Activated CD4-positive, alpha-beta T cell treated with anti-CD3 and anti-CD28 coated beads, Interleukin-2, amount 10 ng/mL, durations not matched to agents 24 days and 14 days (primary cell): ENCODE data around the gene COQ8B. TPM values are rescaled to one million over a fixed set of nuclear protein-coding genes. Genes with fewer than 3 reads are reported as not detected.
A peak's percentile ranks its signal among the peaks of the same experiment; 100 is the strongest.

ENCODE experiments used
- DNase-seq: peaks from one replicate; pipeline ENCODE4 v3.0.0; 2022
- H3K27ac Mint-ChIP-seq: one replicate; pipeline ENCODE4 v1.8.0; 2022; ENCODE audit warnings: mild to moderate bottlenecking, mixed read lengths
- H3K27me3 Mint-ChIP-seq: one replicate; pipeline ENCODE4 v1.8.0; 2022; ENCODE audit warnings: mixed read lengths
- H3K36me3 Mint-ChIP-seq: one replicate; pipeline ENCODE4 v1.8.0; 2022; ENCODE audit warnings: low read depth, mild to moderate bottlenecking, mixed read lengths
- H3K4me1 Mint-ChIP-seq: one replicate; pipeline ENCODE4 v1.8.0; 2021; ENCODE audit warnings: mixed read lengths
- H3K4me3 Mint-ChIP-seq: one replicate; pipeline ENCODE4 v1.8.0; 2022; ENCODE audit warnings: mild to moderate bottlenecking, moderate library complexity, mixed read lengths
- H3K9me3 Mint-ChIP-seq: one replicate; pipeline ENCODE4 v1.8.0; 2021; ENCODE audit warnings: mixed read lengths
- intact Hi-C: fragments of 100-400 bp; cut with micrococcal nuclease; formaldehyde crosslinking; loops from one replicate; pipeline ENCODE4 v1.15.1; 2023
- total RNA-seq: library from RNA; stranded (reverse); gene quantifications from 2 replicates; pipeline ENCODE4 v1.2.3, GENCODE V29; 2022

COQ8B gene
- total RNA-seq, 1 donor from 2014 or later = 33.4 TPM

GRCh38 chr19:40750874-40751537 lies 34.3 kb upstream of the COQ8B start, which contains the start of gene SNRPA:
Gene SNRPA, plus strand, starts transcription at chr19:40751203. Its CDS starts 206 bp downstream, at chr19:40751409.
- peak; percentile 99 for DNase-seq
- Mint-ChIP-seq H3K36me3 (peaks cover 39% of the 10 kb centered on the region), H3K4me3 (peak within 1 kb of the TSS; percentile 92), H3K27ac (peak within 1 kb of the TSS; percentile 100), H3K27me3 (no peaks in the 10 kb centered on the region), H3K9me3 (no peaks in the 10 kb centered on the region), H3K4me1 (peaks cover 42% of the 10 kb centered on the region)
- intact Hi-C loops = loop anchor here (1.0 to 10.0 kb wide), 9 partner anchors 26 to 512 kb away; partner anchors contain the start of genes COQ8B, EGLN2 and SERTAD3

DNA sequence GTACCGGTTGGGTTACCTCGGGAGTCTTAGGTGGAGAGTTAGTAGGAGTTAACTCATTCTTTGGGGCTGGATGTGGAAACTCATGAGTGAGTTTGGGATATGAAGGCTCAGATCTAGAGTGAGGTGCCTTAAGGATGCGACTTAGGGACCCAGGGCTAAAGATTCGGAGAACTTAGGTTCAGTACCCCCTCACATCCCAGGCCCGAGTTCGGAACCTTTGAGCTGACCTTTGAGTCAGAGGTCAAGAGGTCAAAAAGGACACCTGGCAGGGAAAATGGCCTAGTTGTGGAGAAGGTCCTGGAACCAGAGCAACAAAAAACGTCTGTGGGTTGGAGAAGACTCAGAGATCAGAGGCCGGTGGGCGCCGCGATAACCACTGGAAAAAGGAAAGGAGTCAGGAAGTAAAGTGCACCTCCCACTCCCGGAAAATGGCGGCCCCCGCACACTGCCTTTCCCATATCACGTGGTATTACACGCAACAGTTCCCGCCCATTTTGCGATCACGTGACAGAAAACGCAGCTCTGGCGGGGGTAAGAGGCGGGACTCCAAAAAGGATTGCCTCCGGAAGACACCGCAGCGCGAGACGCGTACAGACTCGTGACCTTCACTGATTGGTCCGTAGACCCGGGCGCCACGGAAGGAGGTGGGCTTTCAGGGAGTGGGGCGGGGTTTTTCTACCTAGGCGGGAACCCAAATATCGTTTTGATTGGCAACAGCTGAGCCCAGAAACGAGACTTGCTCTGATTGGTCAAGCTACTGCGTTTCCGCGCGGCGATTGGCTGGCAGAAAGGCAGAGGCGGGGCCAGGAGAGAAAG lies 33.6 kb upstream of the COQ8B start, which contains the start of gene ACTMAP:
Gene ACTMAP (minus strand): TSS at position 420 of the 816 bp plus-strand sequence. CDS start 674 bp downstream, outside the sequence.
- Mint-ChIP-seq H3K27me3 (no peaks in the 10 kb centered on the region), H3K4me1 (peaks cover 37% of the 10 kb centered on the region), H3K9me3 (no peaks in the 10 kb centered on the region), H3K27ac (peak within 1 kb of the TSS; percentile 100), H3K36me3 (peaks cover 34% of the 10 kb centered on the region), H3K4me3 (peak within 1 kb of the TSS; percentile 92)
- intact Hi-C loops = loop anchor here (1.0 to 10.0 kb wide), 7 partner anchors 34 to 513 kb away; partner anchors contain the start of genes COQ8B, EGLN2 and SERTAD3
- peak; percentile 100 for DNase-seq

DNA sequence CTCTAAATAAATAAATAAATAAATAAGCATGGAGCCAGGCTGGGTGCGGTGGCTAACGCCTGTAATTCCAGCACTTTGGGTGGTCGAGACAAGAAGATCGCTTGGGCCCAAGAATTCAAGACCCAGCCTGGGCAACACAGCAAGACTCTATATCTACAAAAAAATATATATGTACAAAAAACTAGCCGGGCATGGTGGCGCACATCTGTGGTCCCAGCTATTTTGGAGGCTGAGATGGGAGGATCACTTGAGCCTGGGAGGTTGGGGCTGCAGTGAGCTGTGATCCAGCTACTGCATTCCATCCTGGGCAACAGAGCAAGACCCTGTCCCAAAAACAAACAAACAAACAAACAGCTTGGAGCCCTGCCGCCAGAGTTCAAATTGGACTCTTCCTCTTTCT lies 30.9 kb upstream of the COQ8B start:
- Mint-ChIP-seq H3K4me1 (peaks cover 24% of the 10 kb centered on the region), H3K36me3 (peaks cover 19% of the 10 kb centered on the region), H3K27me3 (no peaks in the 10 kb centered on the region), H3K4me3 (no peak overlapping the region), H3K9me3 (no peaks in the 10 kb centered on the region), H3K27ac (no peak overlapping the region)
- intact Hi-C loops = no loop called here
- DNase-seq = no peak

DNA sequence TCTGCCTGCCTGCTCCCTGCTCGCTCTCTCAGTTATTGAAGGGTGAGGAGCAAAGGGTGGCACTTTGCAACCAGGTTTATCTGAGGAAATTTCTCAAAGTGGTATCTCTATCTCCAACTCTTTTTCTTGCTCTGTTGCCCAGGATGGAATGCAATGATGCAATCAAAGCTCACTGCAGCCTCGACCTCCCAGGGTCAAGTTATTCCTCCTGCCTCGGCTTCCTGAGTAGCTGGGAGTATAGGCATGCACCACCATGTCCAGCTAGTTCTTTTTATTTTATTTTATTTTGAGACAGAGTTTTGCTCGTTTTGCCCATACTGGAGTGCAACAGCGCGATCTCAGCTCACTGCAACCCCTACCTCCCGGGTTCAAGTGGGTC lies 28.7 kb upstream of the COQ8B start:
- peaks cover 19% of the 10 kb centered on the region for H3K4me1 Mint-ChIP-seq
- H3K27ac Mint-ChIP-seq = no peak overlapping the region
- no peaks in the 10 kb centered on the region for H3K9me3 Mint-ChIP-seq
- intact Hi-C loops = no loop called here
- H3K27me3 Mint-ChIP-seq = no peaks in the 10 kb centered on the region
- no peak overlapping the region for H3K4me3 Mint-ChIP-seq
- no peak for DNase-seq
- H3K36me3 Mint-ChIP-seq = peaks cover 1% of the 10 kb centered on the region

DNA sequence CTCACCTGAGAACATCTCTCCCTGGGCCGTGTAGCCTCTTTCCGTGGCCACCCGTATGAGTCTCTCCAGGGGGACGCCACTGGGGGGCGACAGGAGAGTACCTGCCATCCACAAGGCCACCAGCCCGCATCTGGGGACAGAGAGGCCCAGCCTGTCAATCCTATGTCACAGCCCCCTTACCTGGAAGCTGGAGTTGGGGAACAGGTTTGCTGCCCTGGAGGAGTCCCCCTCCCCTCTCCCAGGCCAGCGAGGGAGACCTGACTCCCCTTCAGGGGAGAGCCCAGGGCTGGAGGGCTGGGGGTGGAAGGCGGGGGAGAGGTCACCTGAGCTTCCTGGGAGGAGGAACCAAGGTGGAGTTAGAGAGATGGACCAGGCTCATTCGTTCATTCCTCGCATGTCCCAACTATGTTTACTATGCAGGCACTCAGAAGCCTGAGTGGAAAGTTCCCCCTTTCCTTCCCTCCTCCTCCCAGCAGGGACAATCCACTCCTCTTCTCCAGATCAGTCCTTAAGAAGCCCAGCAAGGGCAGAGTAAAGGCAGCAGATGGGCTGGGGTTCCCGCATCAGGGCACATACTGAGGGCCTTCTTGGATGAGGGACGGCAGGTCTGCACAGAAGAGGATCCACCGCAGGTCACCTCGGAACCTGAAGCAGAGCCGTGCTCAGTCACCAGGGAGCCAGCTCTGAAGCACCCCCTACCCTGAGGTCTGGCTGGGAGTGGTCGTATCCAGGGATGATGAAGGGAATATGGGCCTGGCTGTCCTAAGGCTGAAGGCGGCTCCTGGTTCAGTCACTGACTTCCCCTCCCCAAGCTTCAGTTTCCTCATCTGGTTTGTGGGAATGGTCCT lies 28.1 kb upstream of the COQ8B start:
- Mint-ChIP-seq H3K4me1 (peaks cover 13% of the 10 kb centered on the region), H3K27ac (no peak overlapping the region), H3K4me3 (no peak overlapping the region), H3K9me3 (no peaks in the 10 kb centered on the region), H3K36me3 (no peaks in the 10 kb centered on the region), H3K27me3 (no peaks in the 10 kb centered on the region)
- intact Hi-C loops = no loop called here
- peak; percentile 65 for DNase-seq

- intact Hi-C loops = no loop called here
- DNase-seq = no peak
- H3K4me1 Mint-ChIP-seq = peaks cover 5% of the 10 kb centered on the region
- peaks cover 2% of the 10 kb centered on the region for H3K36me3 Mint-ChIP-seq
- H3K27ac Mint-ChIP-seq = no peak overlapping the region
- no peaks in the 10 kb centered on the region for H3K9me3 Mint-ChIP-seq
- H3K27me3 Mint-ChIP-seq = no peaks in the 10 kb centered on the region
- no peak overlapping the region for H3K4me3 Mint-ChIP-seq
Observed at GRCh38 chr19:40743926-40744325, 27.2 kb upstream of the COQ8B start.

DNA sequence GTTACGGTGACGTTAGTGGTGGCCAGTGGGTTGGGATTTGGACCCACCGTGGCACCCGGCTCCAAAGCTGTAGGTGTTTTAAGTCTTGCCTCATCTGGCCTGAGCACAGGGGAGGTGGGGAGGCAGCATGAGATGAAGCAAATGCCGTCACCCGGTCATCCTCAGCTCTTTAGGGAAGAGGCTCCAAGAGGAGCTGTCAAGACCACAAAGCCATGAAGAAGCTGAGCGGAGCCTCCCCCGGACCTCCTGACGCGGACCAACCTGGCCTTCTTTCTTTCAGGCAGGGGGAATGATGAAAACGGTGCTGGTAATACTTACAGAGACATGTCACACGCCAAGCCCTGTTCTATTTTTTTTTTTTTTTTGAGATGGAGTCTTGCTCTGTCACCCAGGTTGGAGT lies 26.2 kb upstream of the COQ8B start:
- no peak overlapping the region for H3K27ac Mint-ChIP-seq
- H3K4me1 Mint-ChIP-seq = no peaks in the 10 kb centered on the region
- DNase-seq = no peak
- intact Hi-C loops = no loop called here
- no peaks in the 10 kb centered on the region for H3K27me3 Mint-ChIP-seq
- no peaks in the 10 kb centered on the region for H3K9me3 Mint-ChIP-seq
- no peak overlapping the region for H3K4me3 Mint-ChIP-seq
- H3K36me3 Mint-ChIP-seq = peaks cover 4% of the 10 kb centered on the region

DNA sequence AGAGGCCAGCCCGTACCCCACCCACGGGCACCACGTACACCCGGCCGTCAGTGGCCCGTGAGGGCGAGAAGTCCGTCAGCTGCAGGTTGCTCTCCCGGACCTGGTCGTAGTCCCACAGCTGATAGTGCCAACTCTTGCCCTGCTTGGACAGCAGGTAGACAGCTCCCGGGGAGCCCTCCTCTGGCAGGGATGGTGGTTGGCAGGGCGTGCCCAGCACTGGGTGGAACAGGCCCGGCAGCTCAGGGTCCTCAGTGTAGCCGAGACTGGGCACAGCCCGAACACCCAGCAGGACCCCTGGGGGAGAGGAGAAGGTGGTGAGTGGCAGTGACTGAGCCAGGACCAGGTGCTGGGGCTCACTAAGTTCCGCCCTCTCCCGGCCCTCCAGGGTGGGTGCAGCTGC lies 25.8 kb upstream of the COQ8B start:
- H3K36me3 Mint-ChIP-seq = peaks cover 6% of the 10 kb centered on the region
- H3K27me3 Mint-ChIP-seq = no peaks in the 10 kb centered on the region
- no peak overlapping the region for H3K27ac Mint-ChIP-seq
- DNase-seq = no peak
- H3K4me1 Mint-ChIP-seq = no peaks in the 10 kb centered on the region
- H3K9me3 Mint-ChIP-seq = no peaks in the 10 kb centered on the region
- no peak overlapping the region for H3K4me3 Mint-ChIP-seq
- intact Hi-C loops = no loop called here

DNA sequence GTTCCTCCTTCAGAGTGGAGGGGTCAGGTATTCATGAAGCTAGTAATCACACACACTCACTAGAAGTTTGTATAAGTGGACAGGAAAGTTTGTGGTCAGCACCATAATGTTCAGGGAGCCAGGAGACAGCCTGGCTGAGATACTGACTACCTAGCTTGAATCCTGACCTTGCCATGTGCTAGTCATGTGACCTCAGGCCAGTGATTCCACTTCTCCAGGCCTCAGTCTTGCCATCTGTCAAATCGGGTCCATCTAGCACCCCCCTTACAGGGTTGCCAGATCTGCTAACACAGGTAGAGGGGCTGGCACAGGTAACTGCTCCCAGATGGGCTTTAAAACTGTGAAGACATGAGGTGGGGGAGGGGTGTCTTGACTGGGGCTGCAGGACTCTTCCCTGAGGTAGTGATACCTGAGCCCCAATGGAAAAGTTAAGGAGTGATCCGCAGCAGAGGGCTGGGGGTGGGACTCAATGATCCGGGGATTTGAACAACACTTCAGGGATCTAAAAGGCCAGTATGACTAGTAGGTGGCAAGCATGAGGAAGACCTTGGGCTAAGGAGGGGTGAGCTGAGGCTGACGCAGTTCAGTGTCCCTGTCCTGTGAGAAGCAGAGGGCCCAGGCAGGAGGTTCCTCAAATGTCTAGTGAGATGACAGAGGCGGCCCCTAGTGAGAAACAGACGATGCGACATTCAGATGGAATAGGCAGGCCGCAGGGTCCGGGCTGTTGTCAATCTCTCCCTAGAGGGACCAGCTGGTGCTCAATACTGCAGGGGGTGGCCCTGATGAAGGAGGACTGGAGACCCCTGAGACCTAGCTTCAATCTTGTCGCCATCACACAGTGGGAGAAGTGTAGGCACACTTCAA lies 25.1 kb upstream of the COQ8B start:
- Mint-ChIP-seq H3K27me3 (no peaks in the 10 kb centered on the region), H3K9me3 (no peaks in the 10 kb centered on the region), H3K36me3 (peaks cover 13% of the 10 kb centered on the region), H3K4me1 (no peaks in the 10 kb centered on the region), H3K4me3 (no peak overlapping the region), H3K27ac (no peak overlapping the region)
- DNase-seq = no peak
- intact Hi-C loops = no loop called here

DNA sequence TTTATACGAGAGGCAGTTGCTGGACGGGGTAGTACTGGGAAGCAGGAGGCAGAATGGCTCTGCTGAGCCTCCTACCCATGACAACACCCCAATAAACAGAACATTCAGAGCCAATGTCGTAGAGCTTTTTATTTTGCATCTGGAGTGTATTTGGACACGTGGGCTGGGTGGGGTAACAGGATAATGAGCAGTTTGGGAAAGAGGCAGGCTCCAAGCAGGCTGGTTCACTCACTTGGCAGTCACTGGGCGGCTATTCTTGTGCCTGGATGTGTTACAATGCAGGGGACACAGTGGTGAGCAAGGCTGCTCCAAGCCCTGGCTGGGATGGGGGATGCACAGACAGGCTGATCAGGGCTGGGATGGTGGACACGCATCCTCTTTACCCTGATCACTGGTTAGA lies 24.1 kb upstream of the COQ8B start:
- no peaks in the 10 kb centered on the region for H3K27me3 Mint-ChIP-seq
- no peak overlapping the region for H3K27ac Mint-ChIP-seq

DNA sequence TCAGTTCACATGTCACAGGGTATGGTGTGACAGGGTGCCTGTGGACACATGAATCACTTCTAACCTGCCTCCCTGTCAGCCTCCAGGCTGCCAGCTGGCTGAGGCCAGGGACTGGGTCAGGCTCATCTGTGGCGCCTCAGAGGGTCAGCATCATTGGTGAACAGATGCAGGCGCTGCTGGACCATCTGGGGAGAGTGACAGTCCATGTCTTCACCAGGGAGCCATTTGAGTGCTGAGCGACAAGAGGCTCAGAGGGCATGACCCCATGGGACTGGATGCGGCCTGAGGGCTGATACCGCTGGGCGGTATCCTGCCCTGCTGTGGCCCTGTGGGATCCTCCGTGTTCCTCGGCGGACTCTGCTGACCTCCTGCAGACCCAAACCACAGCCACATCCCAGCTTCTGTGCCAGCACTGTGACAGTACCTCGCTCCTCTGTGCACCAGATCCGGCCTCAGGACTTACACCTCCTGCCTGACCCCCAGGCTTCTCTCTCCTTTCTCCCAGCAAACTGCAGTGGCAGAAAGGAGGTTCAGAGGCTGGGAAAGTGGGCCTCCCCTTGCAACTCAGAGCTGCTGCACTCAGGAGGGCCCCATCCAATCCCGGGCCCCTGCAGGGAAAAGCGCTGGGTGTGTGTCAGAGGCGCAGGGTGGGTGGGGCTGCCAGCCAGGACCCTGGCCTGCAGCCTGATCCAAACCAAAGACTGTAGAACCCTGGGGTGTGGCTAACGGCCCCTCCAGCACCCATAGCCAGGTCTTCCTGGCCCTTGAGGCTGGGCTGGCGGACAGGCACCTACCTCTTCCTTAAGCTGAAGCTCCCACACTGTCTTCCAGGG lies 23.4 kb upstream of the COQ8B start:
- Mint-ChIP-seq H3K27me3 (no peaks in the 10 kb centered on the region), H3K27ac (no peak overlapping the region), H3K9me3 (no peaks in the 10 kb centered on the region), H3K36me3 (peaks cover 22% of the 10 kb centered on the region), H3K4me3 (no peak overlapping the region), H3K4me1 (no peaks in the 10 kb centered on the region)
- no peak for DNase-seq
- intact Hi-C loops = no loop called here

More for the DNA sequence above, 24.1 kb upstream of the COQ8B start:
- H3K36me3 Mint-ChIP-seq = peaks cover 15% of the 10 kb centered on the region
- no peaks in the 10 kb centered on the region for H3K9me3 Mint-ChIP-seq
- intact Hi-C loops = no loop called here
- no peak for DNase-seq
- H3K4me1 Mint-ChIP-seq = no peaks in the 10 kb centered on the region
- no peak overlapping the region for H3K4me3 Mint-ChIP-seq

DNA sequence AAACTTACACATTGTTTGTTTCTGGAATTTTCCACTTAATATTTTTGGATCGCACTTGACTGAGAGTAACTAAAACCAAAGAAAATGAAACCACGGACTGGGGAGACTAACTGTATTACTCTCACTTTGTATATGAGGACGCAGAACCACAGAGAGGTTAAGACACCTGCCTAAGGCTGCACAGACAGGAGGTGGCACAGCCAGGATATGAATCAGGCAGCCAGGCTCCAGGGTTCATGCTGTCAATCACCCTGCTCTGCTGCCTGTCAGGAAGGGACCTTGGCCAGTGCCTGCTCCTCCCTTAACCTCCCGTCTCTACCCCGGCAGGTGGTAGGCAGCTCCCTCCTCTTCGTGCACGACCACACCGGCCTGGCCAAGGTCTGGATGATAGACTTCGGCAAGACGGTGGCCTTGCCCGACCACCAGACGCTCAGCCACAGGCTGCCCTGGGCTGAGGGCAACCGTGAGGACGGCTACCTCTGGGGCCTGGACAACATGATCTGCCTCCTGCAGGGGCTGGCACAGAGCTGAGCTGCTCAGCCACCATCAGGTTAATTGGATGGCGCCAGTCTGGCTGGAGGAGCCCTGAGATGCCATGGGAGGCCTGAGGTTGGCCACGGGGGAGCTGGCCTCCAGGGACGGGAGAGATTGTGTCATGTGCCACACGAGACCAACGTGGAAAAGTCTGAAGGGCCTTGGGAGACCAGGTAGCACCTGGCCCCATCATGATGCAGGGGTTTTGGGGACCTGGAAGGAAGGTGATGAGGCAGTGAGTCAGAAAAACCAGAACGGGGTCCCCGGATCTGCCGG lies 22.5 kb upstream of the COQ8B start:
- Mint-ChIP-seq H3K27me3 (no peaks in the 10 kb centered on the region), H3K4me3 (no peak overlapping the region)
- DNase-seq = no peak

More for the DNA sequence above, 22.5 kb upstream of the COQ8B start:
- Mint-ChIP-seq H3K9me3 (no peaks in the 10 kb centered on the region), H3K36me3 (peaks cover 27% of the 10 kb centered on the region), H3K4me1 (no peaks in the 10 kb centered on the region), H3K27ac (no peak overlapping the region)
- intact Hi-C loops = no loop called here
